ENCODE results near the gene OR12D1. TPM values are rescaled to one million over a fixed set of nuclear protein-coding genes. Genes with fewer than 3 reads are reported as not detected.

The OR12D1 gene
- polyA plus RNA-seq, 1 donor (not counting 4 experiments of a cell fraction or from before 2014, with no cell fraction given) = not detected

GRCh38 chr6:29456971-29457370 lies 42.2 kb downstream of the OR12D1 start, which contains the start of the genes OR11A1 and OR2H1:
Gene OR11A1 (minus strand): TSS chr6:29457071. CDS start chr6:29427641, 29,430 bp downstream.
Gene OR2H1 (plus strand): TSS chr6:29457155. CDS start chr6:29461770, 4,615 bp downstream.
- no peak for DNase-seq (ENCODE audit: low read depth, low spot score)

GRCh38 chr6:29461021-29461814 lies 46.5 kb downstream of the OR12D1 start:
- Histone ChIP-seq H3K27me3 (ENCODE audit: control insufficient read depth, extremely low read depth, insufficient read depth, low read length) (peaks cover 4% of the 10 kb centered on the region), H3K4me2 (ENCODE audit: control insufficient read depth, extremely low read depth, insufficient read depth, low read depth, low read length) (no peak overlapping the region), H3K9me3 (ENCODE audit: control insufficient read depth, low read depth, low read length) (no peaks in the 10 kb centered on the region), H3K4me3 (ENCODE audit: control insufficient read depth in 2 of 3, extremely low read depth in 1 of 3, insufficient read depth in 2 of 3, low read depth in 1 of 3, low read length in 3 of 3) (no peak overlapping the region), H3K4me1 (ENCODE audit: control insufficient read depth, extremely low read depth, insufficient read depth, low read length) (peaks cover 4% of the 10 kb centered on the region), H3K27ac (ENCODE audit: control insufficient read depth, insufficient read depth, low read length) (no peak overlapping the region), H3K9me1 (ENCODE audit: control insufficient read depth, extremely low read depth, insufficient read depth, low read length) (no peaks in the 10 kb centered on the region), H2AFZ (ENCODE audit: control insufficient read depth, low read length) (no peak overlapping the region), H3K36me3 (ENCODE audit: control insufficient read depth in 2 of 2, extremely low read depth in 1 of 2, insufficient read depth in 2 of 2, low read length in 2 of 2) (no peaks in the 10 kb centered on the region), H3K79me2 (ENCODE audit: control insufficient read depth, insufficient read depth, low read length) (no peaks in the 10 kb centered on the region), H4K20me1 (ENCODE audit: control insufficient read depth, extremely low read depth, insufficient read depth, low read length) (no peaks in the 10 kb centered on the region), H3K9ac (ENCODE audit: control insufficient read depth, extremely low read depth, insufficient read depth, low read length) (no peak overlapping the region)
- DNase-seq (ENCODE audit: low read depth, low spot score) (no peak), FAIRE-seq (no peak)
- no peak for TF ChIP-seq EZH2 (IDR thresholded peaks at IDR 0.05; ENCODE audit: low read length)
- no peak for TF ChIP-seq CTCF (optimal IDR thresholded peaks at IDR 0.05 in 1 of 3, IDR thresholded peaks at IDR 0.05 in 1 of 3, conservative IDR thresholded peaks at IDR 0.05 in 1 of 3; ENCODE audit: extremely low read depth in 1 of 3, insufficient read depth in 2 of 3, low read length in 3 of 3)
- dilution Hi-C loops (cut with MboI; ENCODE audit: extremely low pct_ligation_motif_present, low sequenced_read_pairs) = no loop called here

More at GRCh38 chr6:29456971-29457370, 42.2 kb downstream of the OR12D1 start, which contains the start of the genes OR11A1 and OR2H1:
- Histone ChIP-seq H3K79me2 (ENCODE audit: control insufficient read depth, insufficient read depth, low read length) (no peaks in the 10 kb centered on the region), H3K4me1 (ENCODE audit: control insufficient read depth, extremely low read depth, insufficient read depth, low read length) (no peaks in the 10 kb centered on the region), H3K9ac (ENCODE audit: control insufficient read depth, extremely low read depth, insufficient read depth, low read length) (no peak within 1 kb of the TSS), H3K4me3 (ENCODE audit: control insufficient read depth in 2 of 3, extremely low read depth in 1 of 3, insufficient read depth in 2 of 3, low read depth in 1 of 3, low read length in 3 of 3) (no peak within 1 kb of the TSS), H3K9me3 (ENCODE audit: control insufficient read depth, low read depth, low read length) (no peaks in the 10 kb centered on the region), H3K9me1 (ENCODE audit: control insufficient read depth, extremely low read depth, insufficient read depth, low read length) (no peaks in the 10 kb centered on the region), H3K36me3 (ENCODE audit: control insufficient read depth in 2 of 2, extremely low read depth in 1 of 2, insufficient read depth in 2 of 2, low read length in 2 of 2) (no peaks in the 10 kb centered on the region), H3K27me3 (ENCODE audit: control insufficient read depth, extremely low read depth, insufficient read depth, low read length) (peaks cover 4% of the 10 kb centered on the region), H3K27ac (ENCODE audit: control insufficient read depth, insufficient read depth, low read length) (no peak within 1 kb of the TSS), H4K20me1 (ENCODE audit: control insufficient read depth, extremely low read depth, insufficient read depth, low read length) (no peaks in the 10 kb centered on the region), H3K4me2 (ENCODE audit: control insufficient read depth, extremely low read depth, insufficient read depth, low read depth, low read length) (no peak within 1 kb of the TSS), H2AFZ (ENCODE audit: control insufficient read depth, low read length) (no peak within 1 kb of the TSS)
- no peak for FAIRE-seq
- dilution Hi-C loops (cut with MboI; ENCODE audit: extremely low pct_ligation_motif_present, low sequenced_read_pairs) = no loop called here
- TF ChIP-seq CTCF (optimal IDR thresholded peaks at IDR 0.05 in 1 of 3, IDR thresholded peaks at IDR 0.05 in 1 of 3, conservative IDR thresholded peaks at IDR 0.05 in 1 of 3; ENCODE audit: extremely low read depth in 1 of 3, insufficient read depth in 2 of 3, low read length in 3 of 3) (no peak), EZH2 (IDR thresholded peaks at IDR 0.05; ENCODE audit: low read length) (no peak)

Measured in keratinocyte (primary cell).